ENCODE data around the gene ZNRF1. TPM values are rescaled to one million over a fixed set of nuclear protein-coding genes. Genes with fewer than 3 reads are reported as not detected.
A peak's percentile ranks its signal among the peaks of the same experiment; 100 is the strongest.

ZNRF1 gene
- total and polyA plus RNA-seq, 2 donors from 2014 or later, result 10.8 to 23.1 TPM

DNA sequence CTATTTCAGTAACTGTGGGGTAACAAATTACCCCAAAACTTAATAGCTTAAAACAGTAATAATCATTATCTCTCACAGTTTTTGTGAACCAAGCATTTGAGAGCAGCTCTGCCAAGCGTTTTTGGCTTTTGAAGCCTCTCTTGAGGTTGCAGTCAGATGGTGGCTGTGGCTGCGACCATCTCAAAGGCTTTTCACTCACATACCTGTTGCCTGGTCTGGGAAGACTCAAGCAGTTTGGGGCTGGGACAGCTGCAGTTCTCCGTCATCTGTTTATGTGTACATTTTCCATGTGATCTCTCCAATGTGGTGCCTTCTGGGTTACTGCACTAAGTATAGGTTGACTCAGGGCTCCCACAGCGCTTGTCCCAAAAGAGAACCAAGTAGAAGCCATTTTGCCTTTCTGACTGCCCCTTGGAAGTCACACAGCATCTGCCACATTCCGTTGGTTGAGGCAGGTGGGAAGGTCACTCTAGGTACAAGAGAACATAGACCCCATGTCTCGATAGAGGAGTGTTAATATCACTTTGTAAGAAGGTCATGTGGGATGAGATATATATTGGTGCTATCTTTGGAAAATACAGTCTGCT lies 68.1 kb downstream of the ZNRF1 start:
- no peak overlapping the region for H3K9ac ChIP-seq (ENCODE audit: low read length in 3 of 3)
- H3K4me1 ChIP-seq (ENCODE audit: control insufficient read depth in 2 of 3, insufficient read depth in 2 of 3, low read depth in 1 of 3, low read length in 3 of 3), result peaks cover 0 to 25% (median 17%) of the 10 kb centered on the region in 3 donors
- no peaks in the 10 kb centered on the region for H3K36me3 ChIP-seq (ENCODE audit: control insufficient read depth in 2 of 3, insufficient read depth in 3 of 3, low read length in 3 of 3)
- no peaks in the 10 kb centered on the region for H3K27me3 ChIP-seq (ENCODE audit: control insufficient read depth, insufficient read depth, low read length)
- no peak for TF ChIP-seq CTCF (IDR thresholded peaks at IDR 0.05; ENCODE audit: borderline replicate concordance, extremely low read depth, insufficient read depth)
- no peak overlapping the region for H3K4me3 ChIP-seq (ENCODE audit: low read length in 3 of 3)
- intact Hi-C loops (cut with DNase I), result no loop called here
- H3K9me3 ChIP-seq (ENCODE audit: control insufficient read depth in 2 of 3, insufficient read depth in 1 of 3, low read length in 3 of 3), result no peaks in the 10 kb centered on the region
- no peak overlapping the region for H3K27ac ChIP-seq (ENCODE audit: low read depth in 2 of 2, low read length in 2 of 2)
- no peak for FAIRE-seq
- DNase-seq, result no peak

DNA sequence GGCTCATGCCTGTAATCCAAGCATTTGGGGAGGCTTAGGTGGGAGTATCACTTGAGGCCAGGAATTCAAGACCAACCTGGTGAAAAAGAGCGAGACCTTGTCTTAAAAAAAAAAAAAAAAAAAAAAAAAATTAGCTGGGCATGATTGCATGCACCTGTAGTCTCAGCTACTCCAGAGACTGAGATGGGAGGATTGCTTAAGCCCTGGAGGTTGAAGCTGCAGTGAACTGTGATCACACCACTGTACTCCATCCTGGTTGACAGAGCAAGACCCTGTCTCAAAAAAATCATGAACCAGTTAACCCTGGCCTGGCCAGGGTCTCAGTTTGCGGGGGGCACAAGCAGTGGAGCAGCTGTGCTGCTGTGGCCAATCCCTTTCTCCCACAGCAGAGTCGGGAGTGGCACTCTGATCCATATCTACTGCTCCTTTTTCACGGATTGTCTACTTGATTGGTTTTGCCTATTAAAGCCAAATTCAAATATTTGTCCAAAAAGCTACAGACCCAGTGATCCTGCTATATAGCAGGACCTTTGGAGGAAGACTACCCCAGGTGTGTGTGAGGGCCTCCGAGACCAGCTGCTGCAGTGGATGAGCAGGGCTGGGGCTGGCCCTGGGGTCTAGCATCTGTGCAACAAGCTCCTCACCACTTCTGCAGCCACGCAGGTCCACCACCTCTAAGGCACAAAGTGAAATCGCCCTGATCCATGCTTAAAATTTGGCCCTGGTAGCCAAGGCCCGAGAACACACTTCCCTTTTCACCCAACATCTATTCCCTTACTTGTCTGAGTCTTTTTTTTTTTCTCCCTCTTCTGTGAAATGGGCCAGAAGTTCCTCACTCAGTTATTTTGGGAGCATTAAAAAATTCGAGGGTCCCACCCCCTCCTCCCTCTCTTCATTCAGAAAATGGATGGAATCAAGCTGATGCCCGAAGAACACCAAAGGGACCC lies 69.5 kb downstream of the ZNRF1 start:
- no peak for TF ChIP-seq CTCF (IDR thresholded peaks at IDR 0.05; ENCODE audit: borderline replicate concordance, extremely low read depth, insufficient read depth)
- FAIRE-seq, result no peak
- Histone ChIP-seq H3K4me1 (ENCODE audit: control insufficient read depth in 2 of 3, insufficient read depth in 2 of 3, low read depth in 1 of 3, low read length in 3 of 3) (peaks cover 0 to 19% (median 12%) of the 10 kb centered on the region in 3 donors), H3K9ac (ENCODE audit: low read length in 3 of 3) (no peak overlapping the region), H3K36me3 (ENCODE audit: control insufficient read depth in 2 of 3, insufficient read depth in 3 of 3, low read length in 3 of 3) (no peaks in the 10 kb centered on the region), H3K9me3 (ENCODE audit: control insufficient read depth in 2 of 3, insufficient read depth in 1 of 3, low read length in 3 of 3) (no peaks in the 10 kb centered on the region), H3K4me3 (ENCODE audit: low read length in 3 of 3) (no peak overlapping the region), H3K27ac (ENCODE audit: low read depth in 2 of 2, low read length in 2 of 2) (no peak overlapping the region), H3K27me3 (ENCODE audit: control insufficient read depth, insufficient read depth, low read length) (no peaks in the 10 kb centered on the region)
- DNase-seq, result no peak
- intact Hi-C loops (cut with DNase I), result no loop called here

- DNase-seq, result no peak
- H3K4me1 ChIP-seq (ENCODE audit: control insufficient read depth in 2 of 3, insufficient read depth in 2 of 3, low read depth in 1 of 3, low read length in 3 of 3), result peaks cover 0 to 19% (median 14%) of the 10 kb centered on the region in 3 donors
These were observed 71.4 kb downstream of the ZNRF1 start for GRCh38 chr16:75070012-75070841.

More at GRCh38 chr16:75070012-75070841, 71.4 kb downstream of the ZNRF1 start:
- FAIRE-seq, result no peak
- H3K9ac ChIP-seq (ENCODE audit: low read length in 3 of 3), result no peak overlapping the region
- no peak for TF ChIP-seq CTCF (IDR thresholded peaks at IDR 0.05; ENCODE audit: borderline replicate concordance, extremely low read depth, insufficient read depth)
- peak overlapping the region in 1 of 2 donors; percentile 5 for H3K27ac ChIP-seq (ENCODE audit: low read depth in 2 of 2, low read length in 2 of 2)
- H3K36me3 ChIP-seq (ENCODE audit: control insufficient read depth in 2 of 3, insufficient read depth in 3 of 3, low read length in 3 of 3), result no peaks in the 10 kb centered on the region
- no peak overlapping the region for H3K4me3 ChIP-seq (ENCODE audit: low read length in 3 of 3)
- no peaks in the 10 kb centered on the region for H3K27me3 ChIP-seq (ENCODE audit: control insufficient read depth, insufficient read depth, low read length)
- intact Hi-C loops (cut with DNase I), result no loop called here
- no peaks in the 10 kb centered on the region for H3K9me3 ChIP-seq (ENCODE audit: control insufficient read depth in 2 of 3, insufficient read depth in 1 of 3, low read length in 3 of 3)
